Mesenteric fat pad (tissue), 1 donor: ENCODE data around the gene CD163. TPM values are rescaled to one million over a fixed set of nuclear protein-coding genes. Genes with fewer than 3 reads are reported as not detected.
"Not testable (repeated sequence)": the region's sequence is repeated elsewhere in the genome, so short reads cannot be mapped to it uniquely, and the experiment has no call there.

ENCODE experiments used
- DNase-seq: peaks from one replicate; pipeline ENCODE4 v3.0.0-alpha.2; 2020; ENCODE audit warnings: low spot score
- total RNA-seq: library from RNA; stranded (reverse); fragmentation: NEBNext Ultra II Directional; extraction: Animal tissue kit (Norgen Biotek cat#: 25700); gene quantifications from one replicate; pipeline ENCODE4 v1.2.1, GENCODE V29; 2021
- donor health status: DM: yes; HTN: yes; CAD: no.

The CD163 gene
- total RNA-seq, 1 donor from 2014 or later: 943 TPM

GRCh38 chr12:7450667-7451066 lies 52.9 kb downstream of the CD163 start:
- DNase-seq: no peak

GRCh38 chr12:7448099-7448498 lies 55.5 kb downstream of the CD163 start:
- no peak for DNase-seq

- no peak for DNase-seq
Measured at GRCh38 chr12:7444537-7444936, 59.0 kb downstream of the CD163 start.

GRCh38 chr12:7444076-7444475 lies 59.5 kb downstream of the CD163 start, which contains the start of gene CD163L1:
Gene CD163L1, minus strand, starts transcription at chr12:7444153. Its CDS starts 26 bp downstream, at chr12:7444127.
- no peak for DNase-seq

GRCh38 chr12:7441216-7441615 lies 62.4 kb downstream of the CD163 start:
- DNase-seq: no peak

GRCh38 chr12:7439579-7440505 lies 63.7 kb downstream of the CD163 start:
- DNase-seq: no peak

GRCh38 chr12:7438291-7438995 lies 65.1 kb downstream of the CD163 start:
- not testable (repeated sequence) for DNase-seq

GRCh38 chr12:7437494-7437893 lies 66.1 kb downstream of the CD163 start:
- not testable (repeated sequence) for DNase-seq

GRCh38 chr12:7434670-7435069 lies 68.9 kb downstream of the CD163 start:
- DNase-seq: no peak

- no peak for DNase-seq
Measured at GRCh38 chr12:7433276-7433822, 70.2 kb downstream of the CD163 start.

GRCh38 chr12:7431993-7432685 lies 71.4 kb downstream of the CD163 start:
- no peak for DNase-seq

Other genes with a start within 250 kb of the CD163 start
- not detected for gene ACSM4, start 199.7 kb downstream of the CD163 start, total RNA-seq
- gene CD163L1, start 59.6 kb downstream of the CD163 start, total RNA-seq: 16.7 TPM
- gene APOBEC1, start 162.1 kb upstream of the CD163 start, total RNA-seq: not detected
- gene GDF3, start 192.0 kb upstream of the CD163 start, total RNA-seq: 0.26 TPM
- not detected for gene DPPA3, start 207.7 kb upstream of the CD163 start, total RNA-seq
- not detected for gene CLEC4C, start 243.6 kb upstream of the CD163 start, total RNA-seq